Transverse colon (tissue), 4 donors: ENCODE data around the gene RICTOR. TPM values are rescaled to one million over a fixed set of nuclear protein-coding genes. Genes with fewer than 3 reads are reported as not detected.

Source experiments
- DNase-seq: peaks from one replicate; pipeline ENCODE4 v3.0.0-alpha.2; 2019
- H3K27ac ChIP-seq, 4 donors: fragments of 200-600 bp; sonication (generic); 2 replicates each; pipeline ENCODE4 v1.5.1; 2016 to 2018; ENCODE audit warnings: inconsistent platforms in 4 of 4
- H3K27me3 ChIP-seq: fragments of 200-600 bp; sonication (generic); 2 replicates; pipeline ENCODE4 v1.5.1; 2017; ENCODE audit warnings: inconsistent platforms
- H3K36me3 ChIP-seq, 4 donors: fragments of 200-600 bp; sonication (generic); 2 replicates each; pipeline ENCODE4 v1.5.1; 2017 to 2019; ENCODE audit warnings: inconsistent platforms in 4 of 4
- H3K4me1 ChIP-seq, 4 donors: fragments of 200-600 bp; sonication (generic); 2 replicates each; pipeline ENCODE4 v1.5.1; 2017 to 2020; ENCODE audit warnings: inconsistent platforms in 4 of 4
- H3K4me3 ChIP-seq, 4 donors: fragments of 200-600 bp; sonication (generic); 1 replicate in 1 of 4; 2 replicates in 3 of 4; pipeline versions ENCODE4 v1.5.1 to v1.6.1; 2017 to 2019; ENCODE audit warnings: inconsistent platforms in 4 of 4
- H3K9me3 ChIP-seq, 2 donors: fragments of 200-600 bp; sonication (generic); 2 replicates each; pipeline ENCODE4 v1.5.1; 2017 to 2019; ENCODE audit warnings: inconsistent platforms in 2 of 2
- CTCF ChIP-seq, 5 experiments: fragments of 200-600 bp in 3 of 5; fragments of 450-650 bp in 2 of 5; sonication (generic) in 3 of 5; IDR thresholded peaks; 1 replicate in 2 of 5; 2 replicates in 3 of 5; pipeline ENCODE4 v1.5.1; 2016 to 2017; ENCODE audit warnings: antibody characterized with exemption in 5 of 5, inconsistent platforms in 3 of 5, mild to moderate bottlenecking in 2 of 5, moderate library complexity in 1 of 5
- EP300 ChIP-seq: sonication (generic); formaldehyde crosslinking; IDR thresholded peaks from one replicate; pipeline ENCODE4 v1.6.1; 2017; ENCODE audit warnings: antibody characterized with exemption, low read depth
- POLR2A ChIP-seq: fragments of 450-650 bp; IDR thresholded peaks from one replicate; pipeline ENCODE4 v1.6.1; 2016; ENCODE audit warnings: antibody characterized with exemption, mild to moderate bottlenecking, moderate library complexity
- POLR2AphosphoS5 ChIP-seq, 3 donors: sonication (generic); formaldehyde crosslinking; IDR thresholded peaks; one replicate each; pipeline ENCODE4 v1.6.1; 2016; ENCODE audit warnings: antibody characterized with exemption in 3 of 3
- WGBS, 2 donors: methylation state at CpG; one replicate each; pipeline ENCODE4 v1.1.5; 2018; ENCODE audit warnings: low coverage in 1 of 2; 5-methylcytosine and 5-hydroxymethylcytosine counted together
- in situ Hi-C, 4 donors: fragments of 200-750 bp; cut with MboI; loops; one replicate each; pipeline versions ENCODE4 v1.15.0 to v1.15.1; 2017; ENCODE audit warnings: low sequenced_read_pairs in 3 of 4, low pct_ligation_motif_present in 1 of 4, low pct_unique_long_range_greater_than_20kb in 1 of 4
- intact Hi-C: fragments of 100-400 bp; cut with DNase I; formaldehyde crosslinking; loops from one replicate; pipeline ENCODE4 v1.15.1; 2023; ENCODE audit warnings: low total_unique reads
- total RNA-seq, 4 donors: library from RNA; depleted of rRNA; stranded (reverse); fragments of >200 nt; gene quantifications; one replicate each; pipeline ENCODE4 v1.1.0, GENCODE V29; 2016

RICTOR gene
- total RNA-seq, 4 donors from 2014 or later, result 20.7 to 44.8 (median 25.8) TPM

GRCh38 chr5:39120052-39120420 lies 45.8 kb upstream of the RICTOR start:
- Histone ChIP-seq H3K4me3 (no peak overlapping the region), H3K4me1 (no peaks in the 10 kb centered on the region), H3K27ac (no peak overlapping the region), H3K27me3 (peaks cover 3% of the 10 kb centered on the region), H3K36me3 (no peaks in the 10 kb centered on the region), H3K9me3 (no peaks in the 10 kb centered on the region)
- 75 to 92% methylated on average over 1 of the region's 1 CpG for whole genome bisulfite sequencing, 2 donors
- no peak for DNase-seq
- intact Hi-C loops (no loop called here), in situ Hi-C loops (no loop called here)
- TF ChIP-seq CTCF (IDR thresholded peaks at IDR 0.05) (no peak), POLR2A (no peak), EP300 (no peak), POLR2AphosphoS5 (IDR thresholded peaks at IDR 0.05) (no peak)

GRCh38 chr5:39119404-39120051 lies 45.3 kb upstream of the RICTOR start:
- H3K4me1 ChIP-seq, result no peaks in the 10 kb centered on the region
- H3K27ac ChIP-seq, result no peak overlapping the region
- WGBS, 2 donors, result 66 to 73% methylated on average over 3 of the region's 3 CpGs
- intact Hi-C loops, result no loop called here
- H3K36me3 ChIP-seq, result no peaks in the 10 kb centered on the region
- H3K9me3 ChIP-seq, result no peaks in the 10 kb centered on the region
- no peak for DNase-seq
- H3K27me3 ChIP-seq, result peaks cover 3% of the 10 kb centered on the region
- no peak overlapping the region for H3K4me3 ChIP-seq
- in situ Hi-C loops, result no loop called here
- TF ChIP-seq EP300 (no peak), POLR2A (no peak), POLR2AphosphoS5 (IDR thresholded peaks at IDR 0.05) (no peak), CTCF (IDR thresholded peaks at IDR 0.05) (no peak)

DNA sequence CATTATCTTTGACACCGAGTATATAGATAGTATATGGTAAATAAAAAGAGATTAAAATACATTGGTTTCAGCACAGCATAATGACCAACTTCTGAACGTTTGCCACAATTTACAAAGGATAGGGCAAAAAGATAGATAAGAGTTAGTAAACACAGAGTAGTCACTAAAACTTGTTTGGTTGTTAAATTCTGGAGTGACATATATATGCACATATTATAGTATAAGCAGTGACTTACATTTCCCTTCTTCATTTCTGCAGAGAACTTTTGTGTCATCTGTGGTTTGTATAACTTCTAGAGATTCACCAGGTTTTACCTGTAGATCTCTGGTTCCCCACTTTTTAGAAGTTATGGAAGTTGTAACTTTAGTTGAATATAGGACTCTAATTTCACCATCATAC lies 44.4 kb upstream of the RICTOR start:
- no peak overlapping the region for H3K27ac ChIP-seq
- H3K27me3 ChIP-seq, result peaks cover 3% of the 10 kb centered on the region
- intact Hi-C loops, result no loop called here
- no peaks in the 10 kb centered on the region for H3K4me1 ChIP-seq
- DNase-seq, result no peak
- TF ChIP-seq POLR2AphosphoS5 (IDR thresholded peaks at IDR 0.05) (no peak), CTCF (IDR thresholded peaks at IDR 0.05) (no peak), EP300 (no peak), POLR2A (no peak)
- WGBS, 2 donors, result 41 to 63% methylated on average over 2 of the region's 2 CpGs
- H3K9me3 ChIP-seq, result no peaks in the 10 kb centered on the region
- in situ Hi-C loops, result no loop called here
- H3K36me3 ChIP-seq, result no peaks in the 10 kb centered on the region
- no peak overlapping the region for H3K4me3 ChIP-seq

- Histone ChIP-seq H3K27me3 (peaks cover 3% of the 10 kb centered on the region), H3K9me3 (no peaks in the 10 kb centered on the region), H3K27ac (no peak overlapping the region), H3K4me3 (no peak overlapping the region), H3K36me3 (no peaks in the 10 kb centered on the region), H3K4me1 (no peaks in the 10 kb centered on the region)
- in situ Hi-C loops (no loop called here), intact Hi-C loops (no loop called here)
- no peak for TF ChIP-seq EP300
- no peak for TF ChIP-seq POLR2A
- TF ChIP-seq CTCF (IDR thresholded peaks at IDR 0.05), result no peak
- TF ChIP-seq POLR2AphosphoS5 (IDR thresholded peaks at IDR 0.05), result no peak
- DNase-seq, result no peak
- 66 to 82% methylated on average over 2 of the region's 2 CpGs for WGBS, 2 donors
These were observed 43.2 kb upstream of the RICTOR start for GRCh38 chr5:39117401-39117800.
